ENCODE results near the gene PIK3C2G. TPM values are rescaled to one million over a fixed set of nuclear protein-coding genes. Genes with fewer than 3 reads are reported as not detected.
"Not testable (repeated sequence)": the region's sequence is repeated elsewhere in the genome, so short reads cannot be mapped to it uniquely, and the experiment has no call there.

The PIK3C2G gene
- total RNA-seq, 1 donor from 2014 or later: 1.4 TPM

- no peak for DNase-seq (ENCODE audit: low spot score)
Observed at GRCh38 chr12:18632848-18633247, 371.5 kb downstream of the PIK3C2G start.

- no peak for DNase-seq (ENCODE audit: low spot score)
Observed at GRCh38 chr12:18634382-18634781, 373.1 kb downstream of the PIK3C2G start.

GRCh38 chr12:18640321-18640955 lies 379.1 kb downstream of the PIK3C2G start:
- no peak for DNase-seq (ENCODE audit: low spot score)

GRCh38 chr12:18643681-18644080 lies 382.4 kb downstream of the PIK3C2G start:
- DNase-seq (ENCODE audit: low spot score): no peak

GRCh38 chr12:18644564-18644963 lies 383.2 kb downstream of the PIK3C2G start:
- DNase-seq (ENCODE audit: low spot score): no peak

- DNase-seq (ENCODE audit: low spot score): no peak
Observed at GRCh38 chr12:18646286-18646890, 385.1 kb downstream of the PIK3C2G start.

- no peak for DNase-seq (ENCODE audit: low spot score)
Observed at GRCh38 chr12:18651525-18651924, 390.2 kb downstream of the PIK3C2G start.

- DNase-seq (ENCODE audit: low spot score): no peak
Observed at GRCh38 chr12:18652596-18652995, 391.3 kb downstream of the PIK3C2G start.

- no peak for DNase-seq (ENCODE audit: low spot score)
Observed at GRCh38 chr12:18653465-18653864, 392.1 kb downstream of the PIK3C2G start.

GRCh38 chr12:18655351-18655750 lies 394.0 kb downstream of the PIK3C2G start:
- DNase-seq (ENCODE audit: low spot score): no peak

- DNase-seq (ENCODE audit: low spot score): no peak
Observed at GRCh38 chr12:18658179-18658578, 396.9 kb downstream of the PIK3C2G start.

GRCh38 chr12:18658829-18659228 lies 397.5 kb downstream of the PIK3C2G start:
- DNase-seq (ENCODE audit: low spot score): no peak

- DNase-seq (ENCODE audit: low spot score): no peak
Observed at GRCh38 chr12:18676141-18676540, 414.8 kb downstream of the PIK3C2G start.

GRCh38 chr12:18676996-18677588 lies 415.8 kb downstream of the PIK3C2G start:
- DNase-seq (ENCODE audit: low spot score): no peak

GRCh38 chr12:18681818-18682217 lies 420.5 kb downstream of the PIK3C2G start:
- no peak for DNase-seq (ENCODE audit: low spot score)

- no peak for DNase-seq (ENCODE audit: low spot score)
Observed at GRCh38 chr12:18683327-18684013, 422.2 kb downstream of the PIK3C2G start.

- no peak for DNase-seq (ENCODE audit: low spot score)
Observed at GRCh38 chr12:18684430-18684829, 423.1 kb downstream of the PIK3C2G start.

- DNase-seq (ENCODE audit: low spot score): no peak
Observed at GRCh38 chr12:18689771-18690170, 428.5 kb downstream of the PIK3C2G start.

GRCh38 chr12:18690653-18691052 lies 429.3 kb downstream of the PIK3C2G start:
- no peak for DNase-seq (ENCODE audit: low spot score)

- DNase-seq (ENCODE audit: low spot score): not testable (repeated sequence)
Observed at GRCh38 chr12:18693986-18694385, 432.7 kb downstream of the PIK3C2G start.

GRCh38 chr12:18696971-18697602 lies 435.8 kb downstream of the PIK3C2G start:
- no peak for DNase-seq (ENCODE audit: low spot score)
